NCI-H510A (cell line): ENCODE data around the gene FBN2.
"Not testable (repeated sequence)": the region's sequence is repeated elsewhere in the genome, so short reads cannot be mapped to it uniquely, and the experiment has no call there.

ENCODE experiments used
- DNase-seq: peaks from one replicate; lab custom pipeline; 2025; lab: John Stamatoyannopoulos, UW

FBN2 gene

GRCh38 chr5:128534726-128535125 is 3.3 kb downstream of the FBN2 start:
- DNase-seq, result peak; percentile 0

GRCh38 chr5:128532776-128533175 is 5.3 kb downstream of the FBN2 start:
- no peak for DNase-seq

GRCh38 chr5:128532127-128532526 is 5.9 kb downstream of the FBN2 start:
- no peak for DNase-seq

- no peak for DNase-seq
Measured at GRCh38 chr5:128528637-128529255, 9.3 kb downstream of the FBN2 start.

GRCh38 chr5:128528126-128528525 is 9.9 kb downstream of the FBN2 start:
- DNase-seq, result no peak

- no peak for DNase-seq
Measured at GRCh38 chr5:128527077-128527476, 11.0 kb downstream of the FBN2 start.

- no peak for DNase-seq
Measured at GRCh38 chr5:128522336-128522735, 15.7 kb downstream of the FBN2 start.

- no peak for DNase-seq
Measured at GRCh38 chr5:128519827-128520226, 18.2 kb downstream of the FBN2 start.

GRCh38 chr5:128516978-128517377 is 21.1 kb downstream of the FBN2 start:
- no peak for DNase-seq

GRCh38 chr5:128513806-128514205 is 24.2 kb downstream of the FBN2 start:
- no peak for DNase-seq

GRCh38 chr5:128512894-128513293 is 25.2 kb downstream of the FBN2 start:
- no peak for DNase-seq

GRCh38 chr5:128506643-128507042 is 31.4 kb downstream of the FBN2 start:
- no peak for DNase-seq

GRCh38 chr5:128503727-128504126 is 34.3 kb downstream of the FBN2 start:
- not testable (repeated sequence) for DNase-seq

GRCh38 chr5:128498844-128499455 is 39.1 kb downstream of the FBN2 start:
- DNase-seq, result no peak

GRCh38 chr5:128494516-128494915 is 43.5 kb downstream of the FBN2 start:
- no peak for DNase-seq

GRCh38 chr5:128493657-128494329 is 44.3 kb downstream of the FBN2 start:
- no peak for DNase-seq

GRCh38 chr5:128491291-128491690 is 46.8 kb downstream of the FBN2 start:
- DNase-seq, result no peak

- DNase-seq, result no peak
Measured at GRCh38 chr5:128490761-128491160, 47.3 kb downstream of the FBN2 start.

- DNase-seq, result no peak
Measured at GRCh38 chr5:128487041-128487440, 51.0 kb downstream of the FBN2 start.

GRCh38 chr5:128483738-128484137 is 54.3 kb downstream of the FBN2 start:
- DNase-seq, result no peak

- no peak for DNase-seq
Measured at GRCh38 chr5:128480906-128481633, 57.0 kb downstream of the FBN2 start.

GRCh38 chr5:128480158-128480557 is 57.9 kb downstream of the FBN2 start:
- no peak for DNase-seq
